ENCODE measurements around the gene TOP3A.

Gene TOP3A

DNA sequence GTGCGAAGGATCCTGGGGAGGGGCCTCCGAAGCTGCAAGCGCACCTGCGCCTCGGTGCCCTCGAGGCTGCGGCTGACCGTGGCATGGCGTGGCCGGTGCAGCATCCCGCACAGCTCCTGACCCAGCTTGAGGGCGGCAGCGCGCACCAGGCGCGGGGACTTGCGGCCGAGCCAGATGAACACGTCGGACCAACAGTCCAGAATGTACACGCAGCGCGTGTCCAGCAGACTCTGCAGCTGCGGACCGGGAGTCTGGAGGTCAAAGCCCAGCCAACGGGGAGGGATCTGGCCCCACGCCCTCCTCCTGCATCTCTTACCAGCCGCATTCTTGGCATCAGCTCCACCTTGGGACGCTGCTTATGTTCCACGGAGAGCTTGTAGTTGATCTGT is 67.2 kb downstream of the TOP3A start:
- no peaks in the 10 kb centered on the region for H3K27me3 Mint-ChIP-seq
- peaks cover 100% of the 10 kb centered on the region for H3K36me3 Mint-ChIP-seq (ENCODE audit: low read depth)
- intact Hi-C loops (cut with micrococcal nuclease) = no loop called here
- no peaks in the 10 kb centered on the region for H3K9me3 Mint-ChIP-seq
- no peak overlapping the region for H3K4me3 Mint-ChIP-seq
- peaks cover 24% of the 10 kb centered on the region for H3K4me1 Mint-ChIP-seq (ENCODE audit: low read depth)
- no peak overlapping the region for H3K27ac Mint-ChIP-seq

GRCh38 chr17:18246880-18247612 is 67.7 kb downstream of the TOP3A start:
- Mint-ChIP-seq H3K27me3 (no peaks in the 10 kb centered on the region), H3K4me3 (no peak overlapping the region), H3K4me1 (ENCODE audit: low read depth) (peaks cover 24% of the 10 kb centered on the region), H3K27ac (no peak overlapping the region), H3K36me3 (ENCODE audit: low read depth) (peaks cover 100% of the 10 kb centered on the region), H3K9me3 (no peaks in the 10 kb centered on the region)
- intact Hi-C loops (cut with micrococcal nuclease) = no loop called here

GRCh38 chr17:18246109-18246725 is 68.6 kb downstream of the TOP3A start:
- Mint-ChIP-seq H3K36me3 (ENCODE audit: low read depth) (peaks cover 100% of the 10 kb centered on the region), H3K4me3 (no peak overlapping the region)

GRCh38 chr17:18245038-18245776 is 69.6 kb downstream of the TOP3A start:
- H3K27ac Mint-ChIP-seq = no peak overlapping the region
- H3K4me1 Mint-ChIP-seq (ENCODE audit: low read depth) = peaks cover 24% of the 10 kb centered on the region
- H3K36me3 Mint-ChIP-seq (ENCODE audit: low read depth) = peaks cover 97% of the 10 kb centered on the region
- H3K9me3 Mint-ChIP-seq = no peaks in the 10 kb centered on the region
- H3K27me3 Mint-ChIP-seq = no peaks in the 10 kb centered on the region
- intact Hi-C loops (cut with micrococcal nuclease) = no loop called here
- no peak overlapping the region for H3K4me3 Mint-ChIP-seq

More at GRCh38 chr17:18246109-18246725, 68.6 kb downstream of the TOP3A start:
- intact Hi-C loops (cut with micrococcal nuclease) = no loop called here
- Mint-ChIP-seq H3K27ac (no peak overlapping the region), H3K27me3 (no peaks in the 10 kb centered on the region), H3K4me1 (ENCODE audit: low read depth) (peaks cover 24% of the 10 kb centered on the region), H3K9me3 (no peaks in the 10 kb centered on the region)

DNA sequence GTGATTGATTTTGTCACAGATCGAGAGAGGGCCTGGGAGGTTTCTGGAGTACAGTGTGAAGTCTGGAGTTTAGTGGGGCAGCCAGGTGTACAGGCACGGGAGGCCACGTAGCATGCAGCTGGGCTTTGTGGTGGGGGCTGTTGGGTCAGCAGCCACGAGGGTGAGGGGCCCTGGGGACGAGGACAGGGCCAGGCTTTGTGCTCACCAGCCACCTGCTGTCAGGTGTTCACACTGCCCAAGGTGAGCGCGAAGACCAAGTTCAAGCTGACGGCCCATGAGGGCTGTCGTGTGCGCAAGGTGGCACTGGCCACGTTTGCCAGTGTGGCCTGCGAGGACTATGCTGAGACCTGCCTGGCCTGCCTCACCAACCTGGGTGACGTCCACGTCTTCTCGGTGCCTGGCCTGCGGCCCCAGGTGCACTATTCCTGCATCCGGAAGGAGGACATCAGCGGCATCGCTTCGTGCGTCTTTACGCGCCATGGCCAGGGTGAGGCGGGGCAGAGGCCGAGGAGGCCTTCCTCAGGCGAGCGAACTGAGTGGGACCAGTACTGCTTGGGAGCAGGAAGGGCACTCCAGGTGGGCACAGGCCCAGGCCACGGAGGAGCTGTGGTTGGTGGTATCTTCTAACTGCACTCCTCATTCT is 73.4 kb downstream of the TOP3A start:
- no peaks in the 10 kb centered on the region for H3K27me3 Mint-ChIP-seq
- H3K27ac Mint-ChIP-seq = no peak overlapping the region
- H3K4me1 Mint-ChIP-seq (ENCODE audit: low read depth) = no peaks in the 10 kb centered on the region
- intact Hi-C loops (cut with micrococcal nuclease) = no loop called here
- peaks cover 88% of the 10 kb centered on the region for H3K36me3 Mint-ChIP-seq (ENCODE audit: low read depth)
- H3K9me3 Mint-ChIP-seq = no peaks in the 10 kb centered on the region
- H3K4me3 Mint-ChIP-seq = no peak overlapping the region

DNA sequence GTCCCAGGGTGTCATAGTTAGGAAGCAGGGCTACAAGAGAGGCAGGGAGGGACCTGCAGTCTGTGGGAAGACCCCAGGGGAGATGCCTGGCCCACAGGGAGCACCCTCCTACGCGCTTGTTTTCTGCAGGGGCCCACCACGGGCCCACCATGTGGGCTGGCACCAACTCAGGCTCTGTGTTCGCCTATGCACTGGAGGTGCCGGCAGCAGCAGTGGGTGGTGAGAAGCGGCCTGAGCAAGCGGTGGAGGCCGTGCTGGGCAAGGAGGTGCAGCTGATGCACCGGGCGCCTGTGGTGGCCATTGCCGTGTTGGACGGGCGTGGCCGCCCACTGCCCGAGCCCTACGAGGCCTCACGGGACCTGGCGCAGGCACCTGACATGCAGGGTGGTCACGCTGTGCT is 74.3 kb downstream of the TOP3A start:
- intact Hi-C loops (cut with micrococcal nuclease) = no loop called here
- Mint-ChIP-seq H3K27ac (no peak overlapping the region), H3K36me3 (ENCODE audit: low read depth) (peaks cover 88% of the 10 kb centered on the region)

DNA sequence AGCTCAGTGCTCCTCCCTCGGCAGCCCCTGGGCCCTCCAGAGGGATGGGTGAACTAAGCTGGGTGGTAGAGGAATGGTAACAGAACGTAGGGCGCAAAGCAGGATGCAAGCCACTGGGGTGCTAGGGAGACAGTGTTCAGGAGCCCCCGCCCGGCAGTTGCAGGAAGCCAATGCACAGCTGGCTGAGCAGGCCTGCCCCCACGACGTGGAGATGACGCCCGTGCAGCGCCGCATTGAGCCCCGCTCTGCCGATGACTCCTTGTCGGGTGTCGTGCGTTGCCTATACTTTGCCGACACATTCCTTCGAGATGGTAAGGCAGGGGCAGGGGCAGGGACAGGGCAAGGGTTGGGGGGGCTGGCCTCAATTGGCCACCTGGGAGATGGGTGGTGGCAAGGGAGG is 76.5 kb downstream of the TOP3A start:
- Mint-ChIP-seq H3K36me3 (ENCODE audit: low read depth) (peaks cover 88% of the 10 kb centered on the region), H3K4me1 (ENCODE audit: low read depth) (peaks cover 6% of the 10 kb centered on the region), H3K4me3 (no peak overlapping the region), H3K27me3 (no peaks in the 10 kb centered on the region), H3K9me3 (no peaks in the 10 kb centered on the region), H3K27ac (no peak overlapping the region)
- intact Hi-C loops (cut with micrococcal nuclease) = no loop called here

More for the DNA sequence above, 74.3 kb downstream of the TOP3A start:
- Mint-ChIP-seq H3K27me3 (no peaks in the 10 kb centered on the region), H3K4me1 (ENCODE audit: low read depth) (peaks cover 6% of the 10 kb centered on the region), H3K4me3 (no peak overlapping the region), H3K9me3 (no peaks in the 10 kb centered on the region)

- peaks cover 80% of the 10 kb centered on the region for H3K36me3 Mint-ChIP-seq (ENCODE audit: low read depth)
- H3K9me3 Mint-ChIP-seq = no peaks in the 10 kb centered on the region
- H3K27ac Mint-ChIP-seq = no peak overlapping the region
- peaks cover 6% of the 10 kb centered on the region for H3K4me1 Mint-ChIP-seq (ENCODE audit: low read depth)
- H3K4me3 Mint-ChIP-seq = no peak overlapping the region
- intact Hi-C loops (cut with micrococcal nuclease) = no loop called here
- no peaks in the 10 kb centered on the region for H3K27me3 Mint-ChIP-seq
These were observed 77.3 kb downstream of the TOP3A start for GRCh38 chr17:18237461-18237860.

GRCh38 chr17:18236494-18236893 is 78.3 kb downstream of the TOP3A start:
- peaks cover 70% of the 10 kb centered on the region for H3K36me3 Mint-ChIP-seq (ENCODE audit: low read depth)
- no peaks in the 10 kb centered on the region for H3K9me3 Mint-ChIP-seq
- no peaks in the 10 kb centered on the region for H3K27me3 Mint-ChIP-seq
- peaks cover 6% of the 10 kb centered on the region for H3K4me1 Mint-ChIP-seq (ENCODE audit: low read depth)
- intact Hi-C loops (cut with micrococcal nuclease) = no loop called here
- H3K27ac Mint-ChIP-seq = no peak overlapping the region
- no peak overlapping the region for H3K4me3 Mint-ChIP-seq

DNA sequence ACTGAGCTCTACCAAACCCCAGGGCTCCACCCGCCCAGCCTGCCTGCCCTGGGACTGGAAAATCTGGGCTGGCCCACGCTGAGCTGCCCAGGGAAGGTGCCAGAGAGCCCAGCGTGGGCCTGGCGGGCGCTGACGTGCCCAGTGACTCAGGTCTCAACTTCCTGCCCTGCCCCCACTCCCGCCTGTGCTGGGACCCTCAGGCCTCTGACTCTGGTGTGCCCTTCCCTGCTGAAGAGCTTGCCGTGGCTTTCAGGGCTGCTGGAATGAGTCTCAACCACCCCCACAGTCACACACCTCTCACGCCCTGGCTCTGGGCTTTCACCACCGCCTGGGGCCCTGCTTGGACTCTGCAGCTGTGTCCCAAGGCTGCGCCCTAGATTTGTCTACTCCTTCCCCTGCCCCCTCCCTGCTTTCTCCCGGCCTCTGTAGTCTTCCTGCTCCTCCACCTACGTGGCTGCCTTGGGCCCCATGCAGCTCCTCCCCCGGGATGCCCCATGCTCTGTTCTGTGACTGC is 79.0 kb downstream of the TOP3A start:
- Mint-ChIP-seq H3K4me3 (no peak overlapping the region), H3K27ac (no peak overlapping the region), H3K36me3 (ENCODE audit: low read depth) (peaks cover 63% of the 10 kb centered on the region), H3K9me3 (no peaks in the 10 kb centered on the region), H3K4me1 (ENCODE audit: low read depth) (peaks cover 6% of the 10 kb centered on the region), H3K27me3 (no peaks in the 10 kb centered on the region)
- intact Hi-C loops (cut with micrococcal nuclease) = no loop called here

GRCh38 chr17:18234853-18235380 is 79.9 kb downstream of the TOP3A start:
- Mint-ChIP-seq H3K36me3 (ENCODE audit: low read depth) (peaks cover 60% of the 10 kb centered on the region), H3K4me1 (ENCODE audit: low read depth) (peaks cover 6% of the 10 kb centered on the region), H3K9me3 (no peaks in the 10 kb centered on the region), H3K4me3 (no peak overlapping the region), H3K27me3 (no peaks in the 10 kb centered on the region), H3K27ac (no peak overlapping the region)
- intact Hi-C loops (cut with micrococcal nuclease) = no loop called here

- no peaks in the 10 kb centered on the region for H3K27me3 Mint-ChIP-seq
- intact Hi-C loops (cut with micrococcal nuclease) = no loop called here
- H3K36me3 Mint-ChIP-seq (ENCODE audit: low read depth) = peaks cover 57% of the 10 kb centered on the region
- no peak overlapping the region for H3K27ac Mint-ChIP-seq
- no peaks in the 10 kb centered on the region for H3K9me3 Mint-ChIP-seq
- H3K4me3 Mint-ChIP-seq = no peak overlapping the region
- H3K4me1 Mint-ChIP-seq (ENCODE audit: low read depth) = peaks cover 6% of the 10 kb centered on the region
These were observed 80.8 kb downstream of the TOP3A start for GRCh38 chr17:18233803-18234518.

- peaks cover 3% of the 10 kb centered on the region for H3K27me3 Mint-ChIP-seq
- H3K36me3 Mint-ChIP-seq (ENCODE audit: low read depth) = peaks cover 31% of the 10 kb centered on the region
- intact Hi-C loops (cut with micrococcal nuclease) = no loop called here
- H3K4me1 Mint-ChIP-seq (ENCODE audit: low read depth) = peaks cover 26% of the 10 kb centered on the region
- no peak overlapping the region for H3K27ac Mint-ChIP-seq
- H3K4me3 Mint-ChIP-seq = no peak overlapping the region
- H3K9me3 Mint-ChIP-seq = no peaks in the 10 kb centered on the region
These were observed 83.6 kb downstream of the TOP3A start for GRCh38 chr17:18231164-18231563.

Data from dendritic cell treated with granulocyte-macrophage colony-stimulating factor and Interleukin-4, amounts not matched to agents 40 ng/mL and 50 ng/mL, for 4 days (primary cell).